Measurements from ENCODE around the gene SDK2. TPM values are rescaled to one million over a fixed set of nuclear protein-coding genes. Genes with fewer than 3 reads are reported as not detected.

SDK2 gene
- polyA plus RNA-seq, 1 experiment, result 0.04 TPM

DNA sequence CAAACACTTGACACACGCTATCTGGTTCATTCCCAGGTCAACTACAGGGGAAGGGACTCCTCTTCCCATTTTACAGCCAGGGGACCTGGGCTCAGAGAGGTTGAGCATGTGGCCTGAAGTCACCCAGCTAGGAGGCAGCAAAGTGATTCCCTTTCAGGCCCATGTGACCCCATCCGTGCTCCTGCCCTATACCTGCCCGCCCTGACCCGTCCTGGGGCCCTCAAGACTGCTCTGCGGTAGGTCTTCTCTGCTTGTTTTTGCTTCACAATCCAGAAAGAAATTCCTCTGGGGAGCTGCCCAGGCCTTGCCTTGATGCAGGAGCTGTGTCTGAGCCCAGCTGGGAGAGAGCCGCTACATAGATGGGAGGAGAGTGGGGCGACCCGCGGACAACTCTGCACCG is 161.4 kb downstream of the SDK2 start:
- DNase-seq (ENCODE audit: low read depth), result no peak
- H3K36me3 ChIP-seq (ENCODE audit: control insufficient read depth, insufficient read depth, low read length), result no peaks in the 10 kb centered on the region; the same call in 1 of the 2 replicates
- ChIA-PET POLR2A (no interaction called here), CTCF (no interaction called here)
- H3K4me3 ChIP-seq (ENCODE audit: low read depth, low read length), result no peak overlapping the region
- TF ChIP-seq, protein P1, sequence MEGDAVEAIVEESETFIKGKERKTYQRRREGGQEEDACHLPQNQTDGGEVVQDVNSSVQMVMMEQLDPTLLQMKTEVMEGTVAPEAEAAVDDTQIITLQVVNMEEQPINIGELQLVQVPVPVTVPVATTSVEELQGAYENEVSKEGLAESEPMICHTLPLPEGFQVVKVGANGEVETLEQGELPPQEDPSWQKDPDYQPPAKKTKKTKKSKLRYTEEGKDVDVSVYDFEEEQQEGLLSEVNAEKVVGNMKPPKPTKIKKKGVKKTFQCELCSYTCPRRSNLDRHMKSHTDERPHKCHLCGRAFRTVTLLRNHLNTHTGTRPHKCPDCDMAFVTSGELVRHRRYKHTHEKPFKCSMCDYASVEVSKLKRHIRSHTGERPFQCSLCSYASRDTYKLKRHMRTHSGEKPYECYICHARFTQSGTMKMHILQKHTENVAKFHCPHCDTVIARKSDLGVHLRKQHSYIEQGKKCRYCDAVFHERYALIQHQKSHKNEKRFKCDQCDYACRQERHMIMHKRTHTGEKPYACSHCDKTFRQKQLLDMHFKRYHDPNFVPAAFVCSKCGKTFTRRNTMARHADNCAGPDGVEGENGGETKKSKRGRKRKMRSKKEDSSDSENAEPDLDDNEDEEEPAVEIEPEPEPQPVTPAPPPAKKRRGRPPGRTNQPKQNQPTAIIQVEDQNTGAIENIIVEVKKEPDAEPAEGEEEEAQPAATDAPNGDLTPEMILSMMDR (IDR thresholded peaks at IDR 0.05; ENCODE audit: insufficient read depth, low read depth, low read length), result no peak
- H3K27me3 ChIP-seq (ENCODE audit: control insufficient read depth, insufficient read depth, low read length), result no peaks in the 10 kb centered on the region

DNA sequence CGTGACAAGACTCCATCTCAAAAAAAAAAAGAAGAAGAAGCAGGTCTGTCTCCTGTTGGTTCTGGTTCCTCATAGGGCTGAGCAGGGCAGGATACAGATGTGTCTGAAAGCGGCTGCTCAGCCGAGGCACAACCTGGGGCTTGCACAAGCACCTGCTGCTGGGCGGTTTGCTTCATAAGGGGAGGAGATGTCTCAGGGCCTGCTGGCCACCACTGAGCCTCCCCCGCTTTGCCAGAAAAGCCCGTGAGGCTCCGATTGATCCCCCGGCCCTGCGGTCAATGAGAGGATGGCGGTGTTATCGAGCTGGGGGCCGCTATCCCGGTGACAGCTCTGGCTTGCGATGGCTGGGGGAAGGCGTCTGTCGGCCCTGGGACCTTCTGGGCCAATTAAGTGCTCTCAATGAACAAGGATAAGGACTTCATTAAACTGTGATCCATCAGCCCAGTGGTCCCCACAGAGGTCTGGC is 162.0 kb downstream of the SDK2 start:
- Histone ChIP-seq H3K36me3 (ENCODE audit: control insufficient read depth, insufficient read depth, low read length) (no peaks in the 10 kb centered on the region; the same call in 1 of the 2 replicates), H3K4me3 (ENCODE audit: low read depth, low read length) (no peak overlapping the region), H3K27me3 (ENCODE audit: control insufficient read depth, insufficient read depth, low read length) (no peaks in the 10 kb centered on the region)
- CTCF ChIA-PET, result interaction anchor here (0.7 kb wide), 1 partner anchor 9 kb away, joined by 3 read pairs; no protein-coding TSS in a partner anchor
- DNase-seq (ENCODE audit: low read depth), result no peak
- POLR2A ChIA-PET, result no interaction called here
- TF ChIP-seq, protein P1 (IDR thresholded peaks at IDR 0.05; ENCODE audit: insufficient read depth, low read depth, low read length), result no peak

DNA sequence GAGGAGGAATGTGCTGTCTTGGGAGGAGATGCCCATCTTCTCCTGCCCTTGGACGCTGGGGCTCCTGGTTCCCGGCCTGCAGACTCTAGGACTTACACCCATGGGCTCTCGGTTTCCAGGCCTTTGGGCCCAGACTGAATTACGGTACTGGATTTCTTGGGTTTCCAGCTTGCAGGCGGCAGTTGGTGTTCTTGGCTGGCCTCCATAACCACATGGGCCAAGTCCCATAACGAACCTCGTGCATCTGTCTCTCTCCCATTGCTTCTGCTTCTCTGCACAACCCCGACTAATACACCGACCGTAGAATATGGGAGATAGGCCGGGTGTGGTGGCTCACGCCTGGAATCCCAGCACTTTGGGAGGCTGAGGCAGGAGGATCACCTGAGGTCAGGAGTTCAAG is 162.6 kb downstream of the SDK2 start:
- no peak for DNase-seq (ENCODE audit: low read depth)
- Histone ChIP-seq H3K36me3 (ENCODE audit: control insufficient read depth, insufficient read depth, low read length) (no peaks in the 10 kb centered on the region; the same call in 1 of the 2 replicates), H3K4me3 (ENCODE audit: low read depth, low read length) (no peak overlapping the region), H3K27me3 (ENCODE audit: control insufficient read depth, insufficient read depth, low read length) (no peaks in the 10 kb centered on the region)
- ChIA-PET POLR2A (no interaction called here), CTCF (no interaction called here)
- TF ChIP-seq, protein P1 (IDR thresholded peaks at IDR 0.05; ENCODE audit: insufficient read depth, low read depth, low read length), result no peak

DNA sequence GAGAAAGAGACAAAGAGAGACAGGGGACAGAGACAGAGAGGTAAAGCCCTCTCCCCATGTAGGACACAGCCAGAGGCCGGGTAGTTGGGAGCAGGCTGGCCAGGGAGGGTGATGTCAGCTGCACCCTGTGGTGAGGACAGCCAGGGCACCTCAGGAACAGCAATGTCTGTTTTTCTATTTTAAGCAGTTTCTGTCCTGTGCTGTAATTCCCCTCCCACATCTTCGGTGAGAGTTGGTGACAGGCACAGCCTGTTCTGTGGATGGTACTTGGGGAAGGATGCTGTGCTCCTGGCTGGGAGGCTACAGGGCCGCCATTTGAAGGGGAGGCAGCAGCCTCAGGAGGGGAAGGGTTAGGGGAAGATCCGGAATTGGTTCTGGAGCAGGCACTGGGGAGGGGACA is 163.5 kb downstream of the SDK2 start:
- no peak for DNase-seq (ENCODE audit: low read depth)
- TF ChIP-seq, protein P1 (IDR thresholded peaks at IDR 0.05; ENCODE audit: insufficient read depth, low read depth, low read length), result no peak
- CTCF ChIA-PET, result no interaction called here
- H3K4me3 ChIP-seq (ENCODE audit: low read depth, low read length), result no peak overlapping the region
- H3K36me3 ChIP-seq (ENCODE audit: control insufficient read depth, insufficient read depth, low read length), result no peaks in the 10 kb centered on the region; the same call in 1 of the 2 replicates
- no peaks in the 10 kb centered on the region for H3K27me3 ChIP-seq (ENCODE audit: control insufficient read depth, insufficient read depth, low read length)
- POLR2A ChIA-PET, result no interaction called here

DNA sequence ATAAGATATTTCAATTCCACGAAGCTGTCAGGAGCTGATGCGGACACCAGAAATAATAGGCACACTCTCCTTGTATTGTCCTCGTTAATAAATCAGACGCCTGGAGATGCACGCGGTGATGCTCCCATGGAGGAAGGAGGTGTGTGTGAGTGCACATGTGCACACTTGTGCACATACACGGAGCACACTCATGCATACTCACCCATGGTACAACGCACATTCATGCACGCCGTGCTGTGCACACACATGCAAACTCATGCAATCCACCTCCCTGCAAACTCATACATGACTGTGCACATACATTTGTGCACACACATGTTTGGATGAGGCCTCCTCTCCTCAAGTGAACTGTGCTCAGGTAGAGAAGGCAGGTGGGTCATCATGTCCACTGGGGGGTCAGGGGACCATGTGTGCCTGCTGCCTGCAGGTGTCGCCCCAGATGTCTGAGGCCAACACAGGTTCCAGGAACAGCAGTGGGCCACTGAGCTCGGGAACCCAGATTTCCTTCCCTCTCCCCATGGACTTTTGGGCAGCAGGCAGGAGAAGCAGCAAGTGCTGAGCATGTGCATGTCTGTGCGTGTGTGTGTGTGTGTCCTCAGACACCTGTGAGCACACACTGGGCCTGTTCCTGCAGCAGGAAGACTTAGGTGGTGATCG is 165.3 kb downstream of the SDK2 start:
- POLR2A ChIA-PET, result no interaction called here
- DNase-seq (ENCODE audit: low read depth), result no peak
- TF ChIP-seq, protein P1 (IDR thresholded peaks at IDR 0.05; ENCODE audit: insufficient read depth, low read depth, low read length), result no peak
- Histone ChIP-seq H3K36me3 (ENCODE audit: control insufficient read depth, insufficient read depth, low read length) (no peaks in the 10 kb centered on the region; the same call in 1 of the 2 replicates), H3K27me3 (ENCODE audit: control insufficient read depth, insufficient read depth, low read length) (no peaks in the 10 kb centered on the region), H3K4me3 (ENCODE audit: low read depth, low read length) (no peak overlapping the region)
- CTCF ChIA-PET, result interaction anchor here (1.5 kb wide), 1 partner anchor 13 kb away, joined by 3 read pairs; no protein-coding TSS in a partner anchor
